ENCODE results near the gene PRPF40A. TPM values are rescaled to one million over a fixed set of nuclear protein-coding genes. Genes with fewer than 3 reads are reported as not detected.

Gene PRPF40A
- total RNA-seq, 1 experiment from 2014 or later = 127 TPM

GRCh38 chr2:152661076-152661475 is 56.2 kb downstream of the PRPF40A start:
- Mint-ChIP-seq H3K4me1 (ENCODE audit: low read depth, unreplicated experiment) (no peaks in the 10 kb centered on the region), H3K36me3 (ENCODE audit: insufficient read depth, unreplicated experiment) (peaks cover 98% of the 10 kb centered on the region), H3K27me3 (ENCODE audit: insufficient read depth, unreplicated experiment) (no peaks in the 10 kb centered on the region), H3K4me3 (ENCODE audit: unreplicated experiment) (no peak overlapping the region), H3K9me3 (ENCODE audit: unreplicated experiment) (no peaks in the 10 kb centered on the region), H3K27ac (ENCODE audit: unreplicated experiment) (no peak overlapping the region)
- intact Hi-C loops (cut with micrococcal nuclease; ENCODE audit: unreplicated experiment) = no loop called here
- no TSS peak for BruUV-seq (replicated peaks)
- no peak overlapping the region for H3K4me3 ChIP-seq (ENCODE audit: low read depth, low read length)
- H3K27me3 ChIP-seq (replicated peaks; ENCODE audit: control insufficient read depth, insufficient read depth, low read length) = no peaks in the 10 kb centered on the region
- POLR2A ChIA-PET = no interaction called here
- no peak for DNase-seq
- H3K36me3 ChIP-seq (ENCODE audit: control insufficient read depth, insufficient read depth, low read length) = peaks cover 1% of the 10 kb centered on the region; the same call in 1 of the 2 replicates
- no peaks in the 10 kb centered on the region for H3K9me3 ChIP-seq
- no peaks in the 10 kb centered on the region for H3K4me1 ChIP-seq
- TF ChIP-seq CTCF (IDR thresholded peaks at IDR 0.05; ENCODE audit: insufficient read depth in 1 of 2, low read depth in 1 of 2, low read length in 1 of 2, severe bottlenecking in 1 of 2, unreplicated experiment in 1 of 2) = no peak
- CTCF ChIA-PET = no interaction called here

GRCh38 chr2:152658221-152658620 is 59.0 kb downstream of the PRPF40A start:
- no peak for TF ChIP-seq CTCF (IDR thresholded peaks at IDR 0.05; ENCODE audit: insufficient read depth in 1 of 2, low read depth in 1 of 2, low read length in 1 of 2, severe bottlenecking in 1 of 2, unreplicated experiment in 1 of 2)
- Histone ChIP-seq H3K4me1 (no peaks in the 10 kb centered on the region), H3K4me3 (ENCODE audit: low read depth, low read length) (no peak overlapping the region), H3K27me3 (replicated peaks; ENCODE audit: control insufficient read depth, insufficient read depth, low read length) (no peaks in the 10 kb centered on the region), H3K9me3 (no peaks in the 10 kb centered on the region), H3K36me3 (ENCODE audit: control insufficient read depth, insufficient read depth, low read length) (0 out of 2 replicates have a peak, but pooled peaks cover 1% of the 10 kb centered on the region)
- CTCF ChIA-PET = no interaction called here
- no peak for DNase-seq
- H3K4me1 Mint-ChIP-seq (ENCODE audit: low read depth, unreplicated experiment) = no peaks in the 10 kb centered on the region
- no peaks in the 10 kb centered on the region for H3K27me3 Mint-ChIP-seq (ENCODE audit: insufficient read depth, unreplicated experiment)
- intact Hi-C loops (cut with micrococcal nuclease; ENCODE audit: unreplicated experiment) = no loop called here
- no peak overlapping the region for H3K27ac Mint-ChIP-seq (ENCODE audit: unreplicated experiment)
- no peaks in the 10 kb centered on the region for H3K9me3 Mint-ChIP-seq (ENCODE audit: unreplicated experiment)
- H3K36me3 Mint-ChIP-seq (ENCODE audit: insufficient read depth, unreplicated experiment) = peaks cover 92% of the 10 kb centered on the region
- H3K4me3 Mint-ChIP-seq (ENCODE audit: unreplicated experiment) = no peak overlapping the region
- no TSS peak for BruUV-seq (replicated peaks)
- POLR2A ChIA-PET = no interaction called here

- CTCF ChIA-PET = no interaction called here
- 0 out of 2 replicates have a peak, but pooled peaks cover 1% of the 10 kb centered on the region for H3K36me3 ChIP-seq (ENCODE audit: control insufficient read depth, insufficient read depth, low read length)
- POLR2A ChIA-PET = no interaction called here
- DNase-seq = no peak
- no peak for TF ChIP-seq CTCF (IDR thresholded peaks at IDR 0.05; ENCODE audit: insufficient read depth in 1 of 2, low read depth in 1 of 2, low read length in 1 of 2, severe bottlenecking in 1 of 2, unreplicated experiment in 1 of 2)
- BruUV-seq (replicated peaks) = no TSS peak
- no peak overlapping the region for H3K4me3 ChIP-seq (ENCODE audit: low read depth, low read length)
- H3K9me3 Mint-ChIP-seq (ENCODE audit: unreplicated experiment) = no peaks in the 10 kb centered on the region
- H3K4me1 ChIP-seq = no peaks in the 10 kb centered on the region
- no peaks in the 10 kb centered on the region for H3K27me3 Mint-ChIP-seq (ENCODE audit: insufficient read depth, unreplicated experiment)
- peaks cover 86% of the 10 kb centered on the region for H3K36me3 Mint-ChIP-seq (ENCODE audit: insufficient read depth, unreplicated experiment)
- intact Hi-C loops (cut with micrococcal nuclease; ENCODE audit: unreplicated experiment) = no loop called here
- H3K4me3 Mint-ChIP-seq (ENCODE audit: unreplicated experiment) = no peak overlapping the region
- H3K4me1 Mint-ChIP-seq (ENCODE audit: low read depth, unreplicated experiment) = no peaks in the 10 kb centered on the region
- no peaks in the 10 kb centered on the region for H3K9me3 ChIP-seq
- no peak overlapping the region for H3K27ac Mint-ChIP-seq (ENCODE audit: unreplicated experiment)
- H3K27me3 ChIP-seq (replicated peaks; ENCODE audit: control insufficient read depth, insufficient read depth, low read length) = no peaks in the 10 kb centered on the region
Observed at GRCh38 chr2:152657043-152657442, 60.2 kb downstream of the PRPF40A start.
